CD4-positive, alpha-beta T cell treated with Interleukin-15 for 1 hour (primary cell): ENCODE data around the gene KDSR.

Experiments
- DNase-seq: peaks from one replicate; pipeline ENCODE4 v3.0.0-alpha.2; 2020

KDSR gene

DNA sequence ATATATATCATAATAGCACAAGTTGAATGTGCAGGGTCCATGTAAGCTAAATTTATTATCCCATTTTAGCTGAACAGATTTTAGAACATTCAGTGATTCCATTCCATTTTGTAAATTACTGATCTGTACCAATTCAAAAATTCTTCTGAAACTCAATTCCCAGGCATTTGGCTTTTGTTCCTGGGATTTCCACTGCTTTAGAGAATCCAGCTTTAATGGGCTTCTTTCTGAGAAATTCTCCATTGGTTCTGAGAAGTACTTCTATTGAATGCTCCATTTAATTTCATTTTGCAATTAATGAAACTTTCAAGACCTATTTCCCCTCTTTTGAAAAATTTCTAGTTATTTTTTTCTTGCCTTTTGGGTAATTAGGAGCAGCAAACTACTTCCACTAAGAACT is 84.2 kb downstream of the KDSR start:
- no peak for DNase-seq
